Measurements from ENCODE around the gene SEC23B. TPM values are rescaled to one million over a fixed set of nuclear protein-coding genes. Genes with fewer than 3 reads are reported as not detected.
"Not testable (repeated sequence)": the region's sequence is repeated elsewhere in the genome, so short reads cannot be mapped to it uniquely, and the experiment has no call there.

Gene SEC23B
- total RNA-seq, 2 experiments from 2014 or later = 29.2 to 32.8 TPM

GRCh38 chr20:18523066-18523465 lies 15.3 kb downstream of the SEC23B start:
- no peak overlapping the region for H3K4me3 Mint-ChIP-seq
- POLR2A ChIA-PET = no interaction called here

GRCh38 chr20:18524646-18525045 lies 16.9 kb downstream of the SEC23B start:
- no peak for TF ChIP-seq CTCF (IDR thresholded peaks at IDR 0.05)
- Histone ChIP-seq H3K27me3 (ENCODE audit: control insufficient read depth in 1 of 2, insufficient read depth in 2 of 2, low read length in 2 of 2) (no peaks in the 10 kb centered on the region), H3K27ac (ENCODE audit: low read depth in 1 of 2, low read length in 2 of 2) (no peak overlapping the region), H3K36me3 (ENCODE audit: insufficient read depth, low read length) (peaks cover 76% of the 10 kb centered on the region), H3K4me3 (ENCODE audit: low read length) (no peak overlapping the region), H3K9me3 (ENCODE audit: control insufficient read depth in 1 of 2, insufficient read depth in 1 of 2, low read length in 2 of 2) (no peaks in the 10 kb centered on the region), H3K4me1 (ENCODE audit: insufficient read depth, low read length) (no peaks in the 10 kb centered on the region)
- DNase-seq = no peak
- no peaks in the 10 kb centered on the region for H3K27me3 Mint-ChIP-seq
- CTCF ChIA-PET = no interaction called here
- POLR2A ChIA-PET = no interaction called here
- intact Hi-C loops (cut with DNase I, micrococcal nuclease) = loop anchor here in 1 of 2 experiments (5.0 kb wide), 1 partner anchor 112 kb away; no protein-coding TSS in a partner anchor
- no peaks in the 10 kb centered on the region for H3K9me3 Mint-ChIP-seq
- H3K36me3 Mint-ChIP-seq (ENCODE audit: low read depth) = peaks cover 57% of the 10 kb centered on the region
- no peak overlapping the region for H3K27ac Mint-ChIP-seq
- no peaks in the 10 kb centered on the region for H3K4me1 Mint-ChIP-seq (ENCODE audit: low read depth)
- no peak for ATAC-seq (ENCODE audit: poor library complexity)
- no peak overlapping the region for H3K4me3 Mint-ChIP-seq

More at GRCh38 chr20:18523066-18523465, 15.3 kb downstream of the SEC23B start:
- no peak for ATAC-seq (ENCODE audit: poor library complexity)
- no peak overlapping the region for H3K27ac ChIP-seq (ENCODE audit: low read depth in 1 of 2, low read length in 2 of 2)
- H3K36me3 Mint-ChIP-seq (ENCODE audit: low read depth) = peaks cover 41% of the 10 kb centered on the region
- H3K36me3 ChIP-seq (ENCODE audit: insufficient read depth, low read length) = peaks cover 60% of the 10 kb centered on the region
- no peaks in the 10 kb centered on the region for H3K4me1 ChIP-seq (ENCODE audit: insufficient read depth, low read length)
- CTCF ChIA-PET = no interaction called here
- H3K27me3 ChIP-seq (ENCODE audit: control insufficient read depth in 1 of 2, insufficient read depth in 2 of 2, low read length in 2 of 2) = no peaks in the 10 kb centered on the region
- H3K9me3 Mint-ChIP-seq = no peaks in the 10 kb centered on the region
- no peak for TF ChIP-seq CTCF (IDR thresholded peaks at IDR 0.05)
- DNase-seq = no peak
- no peak overlapping the region for H3K4me3 ChIP-seq (ENCODE audit: low read length)
- intact Hi-C loops (cut with DNase I, micrococcal nuclease) = no loop called here
- H3K9me3 ChIP-seq (ENCODE audit: control insufficient read depth in 1 of 2, insufficient read depth in 1 of 2, low read length in 2 of 2) = no peaks in the 10 kb centered on the region
- H3K27me3 Mint-ChIP-seq = no peaks in the 10 kb centered on the region
- no peak overlapping the region for H3K27ac Mint-ChIP-seq
- no peaks in the 10 kb centered on the region for H3K4me1 Mint-ChIP-seq (ENCODE audit: low read depth)

DNA sequence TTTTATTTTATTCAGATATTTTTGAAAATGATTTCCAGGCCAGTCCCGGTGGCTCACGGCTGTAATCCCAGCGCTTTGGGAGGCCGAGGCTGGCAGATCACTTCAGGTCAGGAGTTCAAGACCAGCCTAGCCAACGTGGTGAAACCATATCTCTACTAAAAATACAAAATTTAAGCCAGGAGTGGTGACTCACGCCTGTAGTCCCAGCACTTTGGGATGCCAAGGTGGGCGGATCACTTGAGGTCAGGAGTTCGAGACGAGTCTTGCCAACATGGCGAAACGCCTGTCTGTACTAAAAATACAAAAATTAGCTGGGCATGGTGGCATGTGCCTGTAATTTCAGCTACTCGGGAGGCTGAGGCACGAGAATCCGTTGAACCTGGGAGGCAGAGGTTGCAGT lies 19.0 kb downstream of the SEC23B start:
- H3K27ac Mint-ChIP-seq; H3K27ac ChIP-seq (ENCODE audit: low read depth in 1 of 2, low read length in 2 of 2); H3K4me1 Mint-ChIP-seq (ENCODE audit: low read depth); ATAC-seq (ENCODE audit: poor library complexity); H3K27me3 Mint-ChIP-seq; POLR2A ChIA-PET; H3K4me1 ChIP-seq (ENCODE audit: insufficient read depth, low read length); DNase-seq; CTCF ChIA-PET; H3K9me3 ChIP-seq (ENCODE audit: control insufficient read depth in 1 of 2, insufficient read depth in 1 of 2, low read length in 2 of 2); H3K9me3 Mint-ChIP-seq; H3K4me3 ChIP-seq (ENCODE audit: low read length); H3K27me3 ChIP-seq (ENCODE audit: control insufficient read depth in 1 of 2, insufficient read depth in 2 of 2, low read length in 2 of 2); H3K4me3 Mint-ChIP-seq: not testable (repeated sequence)
- peaks cover 75% of the 10 kb centered on the region for H3K36me3 Mint-ChIP-seq (ENCODE audit: low read depth)
- H3K36me3 ChIP-seq (ENCODE audit: insufficient read depth, low read length) = peaks cover 80% of the 10 kb centered on the region
- intact Hi-C loops (cut with DNase I, micrococcal nuclease) = loop anchor here in 1 of 2 experiments (5.0 kb wide), 1 partner anchor 114 kb away; no protein-coding TSS in a partner anchor

DNA sequence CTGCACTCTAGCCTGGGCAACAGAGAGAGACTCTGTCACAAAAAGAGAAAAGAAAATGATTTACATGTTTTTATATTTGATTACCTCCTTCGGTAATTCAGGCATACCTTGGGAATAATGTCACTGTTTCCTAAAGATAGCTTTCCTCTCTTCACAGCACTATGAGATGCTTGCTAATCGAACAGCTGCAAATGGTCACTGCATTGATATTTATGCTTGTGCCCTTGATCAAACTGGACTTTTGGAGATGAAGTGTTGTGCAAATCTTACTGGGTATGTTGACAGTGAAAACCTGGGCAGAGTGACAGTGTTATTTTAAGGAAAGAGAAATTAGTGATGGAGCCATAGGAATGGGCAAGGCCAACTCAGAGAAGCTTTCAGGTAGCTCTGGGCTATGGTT lies 19.6 kb downstream of the SEC23B start:
- H3K36me3 Mint-ChIP-seq (ENCODE audit: low read depth) = peaks cover 80% of the 10 kb centered on the region
- CTCF ChIA-PET = no interaction called here
- H3K4me1 ChIP-seq (ENCODE audit: insufficient read depth, low read length) = no peaks in the 10 kb centered on the region
- H3K27me3 Mint-ChIP-seq = no peaks in the 10 kb centered on the region
- H3K4me1 Mint-ChIP-seq (ENCODE audit: low read depth) = no peaks in the 10 kb centered on the region
- TF ChIP-seq CTCF (IDR thresholded peaks at IDR 0.05) = no peak
- no peaks in the 10 kb centered on the region for H3K9me3 Mint-ChIP-seq
- H3K9me3 ChIP-seq (ENCODE audit: control insufficient read depth in 1 of 2, insufficient read depth in 1 of 2, low read length in 2 of 2) = no peaks in the 10 kb centered on the region
- H3K27ac Mint-ChIP-seq = no peak overlapping the region
- intact Hi-C loops (cut with DNase I, micrococcal nuclease) = loop anchor here in 1 of 2 experiments (5.0 kb wide), 1 partner anchor 115 kb away; no protein-coding TSS in a partner anchor
- DNase-seq (no peak), ATAC-seq (ENCODE audit: poor library complexity) (no peak)
- no peak overlapping the region for H3K4me3 ChIP-seq (ENCODE audit: low read length)
- no peak overlapping the region for H3K4me3 Mint-ChIP-seq
- POLR2A ChIA-PET = no interaction called here
- H3K36me3 ChIP-seq (ENCODE audit: insufficient read depth, low read length) = peaks cover 86% of the 10 kb centered on the region
- no peaks in the 10 kb centered on the region for H3K27me3 ChIP-seq (ENCODE audit: control insufficient read depth in 1 of 2, insufficient read depth in 2 of 2, low read length in 2 of 2)
- H3K27ac ChIP-seq (ENCODE audit: low read depth in 1 of 2, low read length in 2 of 2) = no peak overlapping the region
